Right lobe of liver (tissue), 6 donors: ENCODE measurements around the gene WDR82. TPM values are rescaled to one million over a fixed set of nuclear protein-coding genes. Genes with fewer than 3 reads are reported as not detected.
A peak's percentile ranks its signal among the peaks of the same experiment; 100 is the strongest.

ENCODE experiments used
- ATAC-seq, 4 donors: fragments of 200-7000 bp; cut with Tn5 transposase; one replicate each; pipeline ENCODE4 v1.9.1; 2020; ENCODE audit warnings: mild to moderate bottlenecking in 4 of 4, moderate library complexity in 4 of 4
- DNase-seq, 3 donors: peaks; one replicate each; pipeline ENCODE4 v3.0.0-alpha.2; 2020
- H3K27ac ChIP-seq, 3 donors: fragments of 200-600 bp; one replicate each; pipeline ENCODE4 v1.8.0; 2022
- H3K27me3 ChIP-seq, 2 donors: fragments of 200-600 bp; one replicate each; pipeline ENCODE4 v1.8.0; 2022
- H3K36me3 ChIP-seq, 4 donors: fragments of 200-600 bp; sonication (generic) in 1 of 4; one replicate each; pipeline versions ENCODE4 v1.5.1 to v1.8.0; 2017 to 2022; ENCODE audit warnings: control low read depth in 1 of 4
- H3K4me1 ChIP-seq, 4 donors: fragments of 200-600 bp; sonication (generic) in 1 of 4; one replicate each; pipeline versions ENCODE4 v1.5.1 to v1.8.0; 2017 to 2022; ENCODE audit warnings: control low read depth in 1 of 4
- H3K4me3 ChIP-seq, 3 donors: fragments of 200-600 bp; one replicate each; pipeline ENCODE4 v1.8.0; 2022
- H3K9me3 ChIP-seq, 4 donors: fragments of 200-600 bp; sonication (generic) in 1 of 4; one replicate each; pipeline versions ENCODE4 v1.5.1 to v1.8.0; 2017 to 2022; ENCODE audit warnings: control low read depth in 1 of 4
- CTCF ChIP-seq, 4 donors: fragments of 200-600 bp in 3 of 4; fragments of 450-650 bp in 1 of 4; IDR thresholded peaks; one replicate each; pipeline versions ENCODE4 v1.5.1 to v1.8.0; 2016 to 2022; ENCODE audit warnings: antibody characterized with exemption in 4 of 4, mild to moderate bottlenecking in 2 of 4
- POLR2A ChIP-seq: fragments of 450-650 bp; IDR thresholded peaks from one replicate; pipeline ENCODE4 v1.6.1; 2017; ENCODE audit warnings: antibody characterized with exemption, mild to moderate bottlenecking
- WGBS: methylation state at CpG from one replicate; pipeline ENCODE4 v1.1.6; 2018; ENCODE audit warnings: low coverage, low lambda C conversion rate; ENCODE audit not compliant: insufficient coverage; ENCODE audit errors: missing lambda C conversion rate; 5-methylcytosine and 5-hydroxymethylcytosine counted together
- intact Hi-C, 2 donors: fragments of 100-400 bp; cut with DNase I; formaldehyde crosslinking; loops; one replicate each; pipeline versions ENCODE4 v1.11.2 to v1.14.1; 2022
- total RNA-seq, 6 experiments: library from RNA; depleted of rRNA in 2 of 6; stranded (reverse); fragments of >200 nt in 2 of 6; fragmentation: NEBNext Ultra II Directional in 3 of 6; extraction: Animal tissue kit (Norgen Biotek cat#: 25700) in 3 of 6; gene quantifications; one replicate each; pipeline versions ENCODE4 v1.1.0 to v1.2.4, GENCODE V29; 2016 to 2023
- donor health status: DM: no; HTN: yes; CAD: no.
- donor health status: DM: no; HTN: no; CAD: no.
- donor health status: DM: no; HTN: no; CAD: no.
- donor health status: DM: no; HTN: yes; CAD: no.
- donor health status: DM: no; HTN: yes; CAD: no.

WDR82 gene
- total RNA-seq, 6 experiments from 2014 or later = 14.1 to 25.2 (median 20.7) TPM

- Histone ChIP-seq H3K27ac (peak overlapping the region in 2 of 3 donors; percentile 34 to 72), H3K9me3 (no peaks in the 10 kb centered on the region), H3K27me3 (no peaks in the 10 kb centered on the region), H3K36me3 (no peaks in the 10 kb centered on the region), H3K4me1 (peaks cover 0 to 26% (median 7%) of the 10 kb centered on the region in 4 donors), H3K4me3 (no peak overlapping the region)
- intact Hi-C loops = no loop called here
- no peak for TF ChIP-seq POLR2A
- no peak for TF ChIP-seq CTCF (IDR thresholded peaks at IDR 0.05)
- DNase-seq = peak in 1 of 3 donors; percentile 58
- 68% methylated on average over 7 of the region's 9 CpGs for WGBS
- ATAC-seq = peak in 3 of 4 donors; percentile 6 to 14 (median 6)
Measured at GRCh38 chr3:52243791-52244628, 34.4 kb downstream of the WDR82 start.

- peaks cover 0 to 38% (median 16%) of the 10 kb centered on the region in 4 donors for H3K4me1 ChIP-seq
- TF ChIP-seq CTCF (IDR thresholded peaks at IDR 0.05) (no peak), POLR2A (no peak)
- no peaks in the 10 kb centered on the region for H3K27me3 ChIP-seq
- intact Hi-C loops = no loop called here
- 75% methylated on average over 1 of the region's 1 CpG for WGBS
- no peaks in the 10 kb centered on the region for H3K36me3 ChIP-seq
- H3K27ac ChIP-seq = no peak overlapping the region
- no peak overlapping the region for H3K4me3 ChIP-seq
- ATAC-seq = no peak
- H3K9me3 ChIP-seq = no peaks in the 10 kb centered on the region
- no peak for DNase-seq
Measured at GRCh38 chr3:52242039-52242438, 36.4 kb downstream of the WDR82 start.

- H3K36me3 ChIP-seq = no peaks in the 10 kb centered on the region
- TF ChIP-seq CTCF (IDR thresholded peaks at IDR 0.05) (no peak), POLR2A (no peak)
- H3K4me1 ChIP-seq = peaks cover 0 to 36% (median 16%) of the 10 kb centered on the region in 4 donors
- ATAC-seq (no peak), DNase-seq (no peak)
- intact Hi-C loops = no loop called here
- H3K9me3 ChIP-seq = no peaks in the 10 kb centered on the region
- no peaks in the 10 kb centered on the region for H3K27me3 ChIP-seq
- H3K4me3 ChIP-seq = no peak overlapping the region
- no peak overlapping the region for H3K27ac ChIP-seq
- 61% methylated on average over 4 of the region's 4 CpGs for WGBS
Measured at GRCh38 chr3:52240886-52241370, 37.5 kb downstream of the WDR82 start.

- peaks cover 0 to 35% (median 16%) of the 10 kb centered on the region in 4 donors for H3K4me1 ChIP-seq
- DNase-seq (peak; percentile 43 to 72 (median 68)), ATAC-seq (peak; percentile 28 to 42 (median 41))
- no peaks in the 10 kb centered on the region for H3K27me3 ChIP-seq
- no peak overlapping the region for H3K4me3 ChIP-seq
- H3K36me3 ChIP-seq = no peaks in the 10 kb centered on the region
- no peaks in the 10 kb centered on the region for H3K9me3 ChIP-seq
- intact Hi-C loops = no loop called here
- peak overlapping the region in 2 of 3 donors; percentile 83 to 94 for H3K27ac ChIP-seq
- WGBS = no CpG with 5 or more reads among the region's 1 CpG
- TF ChIP-seq POLR2A (no peak), CTCF (IDR thresholded peaks at IDR 0.05) (peak in 1 of 4 donors; percentile 14)
Measured at GRCh38 chr3:52240059-52240885, 38.2 kb downstream of the WDR82 start.
